Measurements from ENCODE around the gene OR1M1. TPM values are rescaled to one million over a fixed set of nuclear protein-coding genes. Genes with fewer than 3 reads are reported as not detected.

The OR1M1 gene
- not detected in 2 replicates for total RNA-seq

DNA sequence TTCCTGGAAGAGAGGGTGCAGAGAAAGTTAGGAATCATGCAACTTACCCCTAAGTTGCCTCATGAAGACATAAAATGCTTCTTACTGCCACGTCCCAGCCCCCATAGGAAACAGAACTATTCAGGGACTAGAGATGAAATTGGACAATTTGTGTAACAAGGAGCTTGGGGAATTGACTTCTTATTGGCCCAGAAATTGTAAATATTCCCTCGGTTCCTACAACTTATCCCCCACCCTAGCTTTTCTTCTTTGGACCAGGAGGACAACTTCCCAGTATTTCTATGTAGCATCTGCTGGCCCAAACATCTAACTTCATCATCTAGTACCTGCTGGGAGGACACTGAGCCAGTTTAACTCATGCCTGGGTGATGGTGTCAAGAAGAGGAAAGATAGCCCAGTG lies at the start of gene OR1M1:
OR1M1 (plus strand) TSS at position 301 of the 400 bp plus-strand sequence. CDS start 6,184 bp downstream, outside the sequence.

DNA sequence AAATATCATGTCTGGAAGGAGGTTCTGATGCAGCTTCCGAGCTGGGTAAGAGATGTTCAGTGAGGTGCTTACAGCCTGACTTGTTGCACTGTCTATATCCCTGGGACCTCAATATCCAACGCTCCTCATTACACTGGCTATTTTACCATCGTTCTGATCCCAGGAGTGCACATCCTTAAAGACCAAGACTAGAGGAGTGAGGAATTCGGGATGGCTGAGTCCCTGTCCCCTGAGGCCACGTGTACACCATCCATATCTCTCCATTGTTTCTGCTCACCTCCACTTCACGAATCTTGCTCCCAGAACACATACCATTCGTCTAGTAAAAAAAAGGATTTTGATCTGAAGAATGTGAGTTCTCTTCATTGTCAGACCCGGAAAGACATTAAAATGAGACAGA lies 20.5 kb downstream of the OR1M1 start, which contains the start of gene OR7G2:
OR7G2 (minus strand) TSS at position 101 of the 400 bp plus-strand sequence. CDS start 4,232 bp downstream, outside the sequence.

DNA sequence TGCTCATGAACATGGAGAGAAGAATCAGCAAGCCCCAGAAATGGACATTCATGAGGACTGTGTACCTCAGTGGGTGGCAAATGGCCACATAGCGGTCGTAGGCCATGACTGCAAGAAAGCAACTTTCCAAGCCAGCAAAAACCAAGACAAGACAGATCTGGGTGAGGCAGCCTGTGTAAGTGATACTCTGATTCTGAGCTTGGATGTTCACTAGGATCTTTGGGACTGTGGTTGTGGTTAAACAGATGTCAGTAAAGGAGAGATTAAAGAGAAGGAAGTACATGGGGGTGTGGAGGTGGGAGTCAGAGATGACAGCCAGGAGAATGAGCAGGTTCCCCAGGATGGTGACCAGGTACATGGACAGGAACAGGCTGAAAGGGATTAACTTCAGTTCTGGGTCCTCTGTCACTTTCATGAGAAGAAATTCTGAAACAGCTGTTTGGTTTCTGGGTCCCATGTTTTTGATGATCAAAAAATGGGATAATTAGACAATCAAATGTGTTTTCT lies 28.5 kb downstream of the OR1M1 start, which contains the start of gene OR7G1:
OR7G1 (minus strand) TSS at position 457 of the 507 bp plus-strand sequence; CDS start at position 457, 0 bp downstream.

DNA sequence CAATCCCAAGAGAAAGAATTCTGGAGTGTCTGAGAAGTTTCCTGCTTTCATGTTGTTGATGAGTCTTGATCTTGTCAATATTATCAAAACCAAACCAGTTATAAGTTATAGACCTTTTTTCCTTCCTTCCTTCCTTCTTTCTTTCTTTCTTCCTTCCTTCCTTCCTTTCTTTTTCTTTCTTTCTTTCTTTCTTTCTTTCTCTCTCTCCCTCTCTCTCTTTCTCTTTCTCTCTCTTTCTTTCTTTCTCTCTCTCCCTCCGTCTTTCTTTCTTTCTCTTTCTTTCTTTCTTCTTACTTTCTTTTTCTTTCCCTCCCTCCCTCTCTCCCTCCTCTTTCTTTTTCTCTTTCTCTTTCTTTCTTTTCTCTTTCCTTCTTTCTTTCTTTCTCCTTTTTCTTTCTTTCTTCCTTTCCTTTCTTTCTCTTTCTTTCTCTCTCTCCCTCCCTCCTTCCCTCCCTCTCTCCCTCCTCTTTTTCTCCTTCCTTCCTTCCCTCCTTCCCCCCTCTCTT lies 40.1 kb downstream of the OR1M1 start, which contains the start of gene OR7G3:
OR7G3 (minus strand) TSS at position 51 of the 506 bp plus-strand sequence; CDS start at position 51, 0 bp downstream.

DNA sequence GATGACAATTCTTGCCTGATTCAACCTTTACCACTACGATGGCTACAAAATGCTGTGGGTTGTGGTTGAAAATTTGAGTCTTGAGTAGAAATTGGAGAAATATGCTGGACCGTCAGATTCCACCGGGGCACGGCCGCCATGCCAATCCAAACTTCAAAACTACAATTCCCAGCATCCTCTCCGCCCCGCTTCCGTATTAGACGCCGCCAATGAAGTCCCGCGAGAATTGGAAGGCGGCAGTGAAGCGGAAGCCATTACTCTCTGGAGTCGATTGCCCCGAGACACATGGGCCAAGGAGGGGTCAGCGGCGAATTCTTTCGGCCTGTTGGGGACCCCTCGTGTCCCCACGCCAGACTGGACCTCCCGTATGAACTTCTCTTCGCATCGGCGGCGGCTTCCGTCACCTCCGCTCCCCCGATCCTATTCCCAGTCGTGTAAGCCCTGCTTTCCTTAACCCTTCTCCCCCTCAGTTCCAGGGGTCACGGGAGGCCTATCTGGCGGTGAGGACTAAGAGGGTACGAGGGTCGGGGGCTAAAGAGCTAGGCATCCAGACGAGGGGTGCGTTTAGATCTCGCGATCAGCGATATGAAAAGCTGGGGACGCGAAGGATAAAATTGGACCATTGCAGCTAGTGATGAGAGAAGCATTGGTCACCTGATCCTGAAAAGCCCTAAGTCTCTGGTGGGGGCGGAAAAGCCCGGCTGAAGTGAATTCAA lies 53.5 kb downstream of the OR1M1 start, which contains the start of gene ZNF317:
ZNF317 (plus strand) TSS at position 239 of the 716 bp plus-strand sequence. CDS start 15,620 bp downstream, outside the sequence.

Other genes with a start within 250 kb of the OR1M1 start
- not detected in 2 replicates for gene MUC16, start 76.7 kb upstream of the OR1M1 start, total RNA-seq
- gene OR7G2, start 20.4 kb downstream of the OR1M1 start, total RNA-seq = not detected in 2 replicates
- not detected in 2 replicates for gene OR7G1, start 28.7 kb downstream of the OR1M1 start, total RNA-seq
- gene OR7G3, start 39.9 kb downstream of the OR1M1 start, total RNA-seq = not detected in 2 replicates
- 8.4 and 17.7 TPM in 2 replicates for gene ZNF317, start 53.3 kb downstream of the OR1M1 start, total RNA-seq
- gene OR7D2, start 91.9 kb downstream of the OR1M1 start, total RNA-seq = not detected in 2 replicates
- gene OR7D4, start 132.5 kb downstream of the OR1M1 start, total RNA-seq = not detected in 2 replicates
- gene OR7E24, start 163.9 kb downstream of the OR1M1 start, total RNA-seq = not detected in 2 replicates
- gene ZNF699, start 222.8 kb downstream of the OR1M1 start, total RNA-seq = 4.4 and 5.1 TPM in 2 replicates
- gene ZNF559, start 237.1 kb downstream of the OR1M1 start, total RNA-seq = 4.7 and 16.3 TPM in 2 replicates